Iris pigment epithelial cell (primary cell): ENCODE results near the gene MACROD1.
A peak's percentile ranks its signal among the peaks of the same experiment; 100 is the strongest.
"Not testable (repeated sequence)": the region's sequence is repeated elsewhere in the genome, so short reads cannot be mapped to it uniquely, and the experiment has no call there.

ENCODE experiments used
- DNase-seq: peaks from one replicate; pipeline ENCODE4 v3.0.0-alpha.2; 2011; ENCODE audit warnings: low read depth

The MACROD1 gene

GRCh38 chr11:63997801-63998337, 168.0 kb downstream of the MACROD1 start:
- no peak for DNase-seq

DNA sequence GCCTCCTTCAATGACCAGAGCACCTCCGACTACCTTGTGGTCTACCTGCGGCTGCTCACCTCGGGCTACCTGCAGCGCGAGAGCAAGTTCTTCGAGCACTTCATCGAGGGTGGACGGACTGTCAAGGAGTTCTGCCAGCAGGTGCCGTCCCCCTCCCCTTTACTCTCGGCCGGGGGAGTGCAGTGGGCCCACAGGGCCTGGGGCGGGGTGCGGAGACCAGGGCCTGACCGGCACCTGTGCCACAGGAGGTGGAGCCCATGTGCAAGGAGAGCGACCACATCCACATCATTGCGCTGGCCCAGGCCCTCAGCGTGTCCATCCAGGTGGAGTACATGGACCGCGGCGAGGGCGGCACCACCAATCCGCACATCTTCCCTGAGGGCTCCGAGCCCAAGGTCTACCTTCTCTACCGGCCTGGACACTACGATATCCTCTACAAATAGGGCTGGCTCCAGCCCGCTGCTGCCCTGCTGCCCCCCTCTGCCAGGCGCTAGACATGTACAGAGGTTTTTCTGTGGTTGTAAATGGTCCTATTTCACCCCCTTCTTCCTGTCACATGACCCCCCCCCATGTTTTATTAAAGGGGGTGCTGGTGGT, 168.7 kb downstream of the MACROD1 start:
- no peak for DNase-seq

GRCh38 chr11:63996512-63996911, 169.4 kb downstream of the MACROD1 start:
- no peak for DNase-seq

- no peak for DNase-seq
Measured at GRCh38 chr11:63993993-63994392, 171.9 kb downstream of the MACROD1 start.

- no peak for DNase-seq
Measured at GRCh38 chr11:63993100-63993499, 172.8 kb downstream of the MACROD1 start.

GRCh38 chr11:63991558-63991957, 174.4 kb downstream of the MACROD1 start:
- DNase-seq = no peak

DNA sequence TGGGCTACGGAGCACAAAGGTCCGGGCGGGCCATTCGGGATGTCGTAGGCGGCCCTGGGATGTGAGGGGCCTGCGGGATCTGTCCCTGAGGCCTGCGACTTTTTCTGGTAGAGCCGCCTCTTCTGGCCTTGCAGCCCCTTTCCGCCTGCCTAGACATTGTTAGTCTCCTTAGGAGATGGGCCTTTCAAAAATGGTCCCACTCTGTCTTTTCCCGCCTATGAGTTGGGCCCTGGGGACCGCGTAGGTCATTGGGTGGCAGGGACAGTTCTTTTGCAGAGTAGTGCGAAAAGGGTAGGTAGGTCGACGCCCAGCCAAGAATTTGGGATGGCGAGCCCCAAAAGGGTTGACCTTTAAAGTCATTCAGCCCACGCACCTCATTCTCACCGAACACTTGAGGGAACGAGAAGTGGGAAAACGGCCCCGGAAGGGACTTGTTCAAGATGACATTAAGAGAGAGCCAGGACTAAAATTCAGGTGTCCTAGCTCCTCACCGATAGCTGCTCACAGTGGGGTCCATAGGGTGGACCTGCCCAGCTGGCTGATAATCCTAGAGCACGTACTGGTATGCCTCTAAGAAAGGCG, 178.9 kb downstream of the MACROD1 start:
- no peak for DNase-seq

- peak; percentile 88 for DNase-seq
Measured at GRCh38 chr11:63986156-63986931, 179.6 kb downstream of the MACROD1 start, which contains the start of gene OTUB1. Gene OTUB1, plus strand, starts transcription at chr11:63986438. Its CDS starts 19 bp downstream, at chr11:63986457.

GRCh38 chr11:63985812-63986155, 180.1 kb downstream of the MACROD1 start:
- no peak for DNase-seq

DNA sequence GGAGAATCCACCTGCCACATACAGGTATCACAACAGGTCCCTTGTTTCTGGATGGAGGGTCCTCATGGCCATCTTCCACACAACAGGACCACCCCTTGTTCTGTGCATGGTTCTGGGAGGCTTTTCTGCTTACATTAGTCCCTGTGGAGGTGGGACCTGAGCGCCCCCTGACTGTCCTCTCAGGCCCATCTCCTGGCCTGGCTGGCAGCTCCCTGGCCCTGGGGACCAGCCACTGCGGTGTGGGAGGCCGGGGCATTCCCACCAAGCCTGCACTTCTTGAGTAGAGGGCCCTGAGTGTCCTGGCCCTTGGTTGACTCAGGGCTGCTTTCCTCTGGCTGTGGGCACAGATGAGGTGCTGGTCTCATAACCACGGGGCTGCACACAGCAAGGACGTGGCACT, 186.5 kb downstream of the MACROD1 start:
- no peak for DNase-seq

DNA sequence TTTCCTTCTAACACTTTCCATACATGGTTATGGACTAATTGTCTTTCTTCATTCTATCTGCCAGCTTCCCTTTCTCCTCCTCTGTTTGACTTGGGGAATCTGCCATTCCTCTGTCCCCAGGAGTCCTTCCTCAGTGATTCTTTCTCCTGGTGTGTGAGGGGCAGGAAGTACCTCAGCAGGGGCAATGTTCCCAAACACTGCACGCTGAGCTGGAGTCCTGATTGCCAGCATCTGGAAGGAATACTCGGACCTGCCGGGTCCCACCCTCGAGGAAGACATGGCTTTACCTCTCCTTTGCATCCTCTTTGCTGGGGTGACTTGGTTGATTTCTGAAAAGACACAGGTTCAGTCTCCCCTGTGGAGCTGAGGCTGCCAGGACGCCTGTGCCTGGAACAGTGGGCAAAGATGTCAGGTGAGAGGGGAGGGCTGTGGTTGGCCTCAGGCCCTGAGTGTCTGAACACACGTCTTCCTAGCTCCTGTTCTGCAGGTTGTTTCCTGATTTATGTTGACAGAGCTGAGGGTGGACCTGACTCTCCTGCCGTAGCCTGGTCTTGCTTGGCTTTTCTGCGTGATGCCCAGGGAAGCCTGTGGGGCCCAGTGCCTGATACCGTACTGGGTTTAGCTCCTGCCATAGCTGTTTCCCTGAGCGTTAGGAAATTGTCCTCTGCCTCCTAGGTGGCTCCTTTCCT, 187.2 kb downstream of the MACROD1 start:
- no peak for DNase-seq

DNA sequence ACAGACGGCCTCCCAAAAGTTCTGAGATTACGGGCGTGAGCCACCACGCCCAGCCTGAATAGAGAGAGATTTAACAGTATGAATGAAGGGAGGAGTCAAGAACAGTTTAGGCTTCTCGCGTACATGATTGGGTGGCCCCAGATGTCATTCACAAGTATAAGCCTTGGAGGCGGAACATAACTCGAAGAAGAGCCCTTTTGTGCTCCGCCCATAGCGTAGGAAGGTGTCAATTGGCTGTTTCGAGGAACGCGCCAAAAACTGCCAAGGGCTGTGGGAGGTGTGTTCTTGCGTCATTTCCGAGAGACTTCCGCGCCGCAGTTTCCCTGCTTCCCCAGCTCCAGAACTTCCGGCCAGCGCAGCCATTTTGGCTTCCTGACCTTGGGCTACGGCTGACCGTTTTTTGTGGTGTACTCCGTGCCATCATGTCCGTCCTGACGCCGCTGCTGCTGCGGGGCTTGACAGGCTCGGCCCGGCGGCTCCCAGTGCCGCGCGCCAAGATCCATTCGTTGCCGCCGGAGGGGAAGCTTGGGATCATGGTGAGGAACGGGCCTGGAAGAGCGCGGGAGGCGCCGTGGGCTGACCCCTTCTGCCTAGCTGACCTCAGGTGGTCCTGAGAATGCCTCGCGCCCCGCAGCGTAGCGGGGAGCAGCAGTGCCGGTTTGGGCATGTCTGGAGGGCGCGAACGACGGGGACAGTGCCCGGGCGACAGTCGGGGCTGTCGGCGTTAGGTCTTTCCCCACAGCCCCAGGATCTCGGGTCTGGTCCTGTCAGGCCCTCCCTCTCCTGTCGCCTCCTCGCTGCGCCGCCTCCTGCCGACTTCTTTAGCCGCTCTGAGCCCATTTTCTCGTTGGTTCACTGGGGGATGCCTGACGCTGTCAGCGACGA, 191.4 kb downstream of the MACROD1 start, which contains the start of gene COX8A:
TSS of gene COX8A (plus strand) at position 362 of the 885 bp plus-strand sequence. CDS start at position 423, 61 bp downstream.
- DNase-seq = peak; percentile 100

DNA sequence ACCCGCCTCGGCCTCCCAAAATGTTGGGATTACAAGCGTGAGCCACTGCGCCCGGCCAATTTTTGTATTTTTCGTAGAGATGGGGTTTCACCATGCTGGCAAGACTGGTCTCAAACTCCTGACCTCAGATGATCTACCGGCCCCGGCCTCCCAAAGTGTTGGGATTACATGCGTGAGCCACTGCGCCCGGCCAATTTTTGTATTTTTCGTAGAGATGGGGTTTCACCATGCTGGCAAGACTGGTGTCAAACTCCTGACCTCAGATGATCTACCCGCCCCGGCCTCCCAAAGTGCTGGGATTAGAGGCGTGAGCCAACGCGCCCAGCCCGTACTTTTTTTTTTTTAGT, 192.0 kb downstream of the MACROD1 start:
- DNase-seq = not testable (repeated sequence)

GRCh38 chr11:63970902-63971301, 195.0 kb downstream of the MACROD1 start:
- no peak for DNase-seq

DNA sequence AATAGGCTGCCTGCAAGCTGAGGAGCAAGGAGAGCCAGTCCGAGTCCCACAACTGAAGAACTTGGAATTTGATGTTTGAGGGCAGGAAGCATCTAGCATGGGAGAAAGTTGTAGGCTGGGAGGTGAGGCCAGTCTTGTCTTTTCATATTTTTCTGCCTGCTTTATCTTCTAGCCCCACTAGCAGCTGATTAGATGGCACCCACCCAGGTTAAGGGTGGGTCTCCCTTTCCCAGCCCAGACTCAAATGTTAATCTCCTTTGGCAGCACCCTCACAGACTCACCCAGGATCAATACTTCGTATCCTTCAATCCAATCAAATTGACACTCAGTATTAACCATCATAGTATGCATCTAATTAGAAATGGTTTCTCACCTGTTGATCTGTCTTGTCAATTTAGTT, 196.5 kb downstream of the MACROD1 start:
- DNase-seq = no peak

DNA sequence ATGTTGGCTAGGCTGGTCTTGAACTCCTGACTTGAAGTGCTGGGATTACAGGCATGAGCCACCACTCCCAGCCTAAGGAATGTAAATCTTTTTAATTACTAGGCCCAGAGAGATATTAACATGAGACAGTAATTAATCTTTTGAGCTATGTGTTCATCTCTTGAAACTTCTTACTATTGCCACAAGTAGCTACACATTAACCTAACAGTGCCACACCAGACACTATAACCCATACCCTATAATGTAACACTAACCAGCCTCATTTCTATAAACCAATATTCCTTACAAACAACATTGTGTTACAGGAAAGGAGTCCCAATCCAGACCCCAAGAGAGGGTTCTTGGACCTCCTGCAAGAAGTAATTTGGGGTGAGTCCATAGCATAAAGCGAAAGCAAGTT, 199.5 kb downstream of the MACROD1 start:
- DNase-seq = no peak

GRCh38 chr11:63963895-63964294, 202.0 kb downstream of the MACROD1 start:
- not testable (repeated sequence) for DNase-seq

GRCh38 chr11:63961608-63962412, 204.1 kb downstream of the MACROD1 start:
- DNase-seq = no peak

GRCh38 chr11:63958008-63958407, 207.9 kb downstream of the MACROD1 start:
- no peak for DNase-seq

GRCh38 chr11:63952570-63952969, 213.3 kb downstream of the MACROD1 start:
- DNase-seq = no peak
